DOHH2 (cell line): ENCODE results near the gene CENPM.

Experiments
- H3F3A ChIP-seq: fragments of 200-600 bp; sonication (generic), shearing (Covaris generic); 2 replicates; pipeline ENCODE4 v1.6.0; 2016; ENCODE audit warnings: antibody characterized with exemption, mild to moderate bottlenecking; ENCODE audit not compliant: control insufficient read depth, insufficient read depth
- H3K27ac ChIP-seq: fragments of 200-600 bp; sonication (generic); 2 replicates; pipeline ENCODE4 v1.5.1; 2014; ENCODE audit warnings: low read depth, mild to moderate bottlenecking, low read length, moderate library complexity
- H3K27me3 ChIP-seq: fragments of 200-600 bp; sonication (generic); 2 replicates; pipeline ENCODE4 v1.6.1; 2014; ENCODE audit warnings: mild to moderate bottlenecking, low read length, mixed read lengths; ENCODE audit not compliant: control insufficient read depth
- H3K36me3 ChIP-seq: fragments of 200-600 bp; sonication (generic); 2 replicates; pipeline ENCODE4 v1.6.1; 2014; ENCODE audit warnings: mild to moderate bottlenecking, low read length, moderate library complexity, mixed read lengths; ENCODE audit not compliant: control insufficient read depth
- H3K4me1 ChIP-seq: fragments of 200-600 bp; sonication (generic); 2 replicates; pipeline ENCODE4 v1.6.1; 2014; ENCODE audit warnings: mild to moderate bottlenecking, low read length, mixed read lengths; ENCODE audit not compliant: control insufficient read depth
- H3K4me2 ChIP-seq: fragments of 200-600 bp; sonication (generic); 2 replicates; pipeline ENCODE4 v1.6.0; 2014; ENCODE audit warnings: mild to moderate bottlenecking, low read length, moderate library complexity
- H3K4me3 ChIP-seq: fragments of 200-600 bp; sonication (generic); 2 replicates; pipeline ENCODE4 v1.5.1; 2014; ENCODE audit warnings: mild to moderate bottlenecking, low read length, mixed read lengths
- H3K79me2 ChIP-seq: fragments of 200-600 bp; sonication (generic); 2 replicates; pipeline ENCODE4 v1.6.1; 2014; ENCODE audit warnings: mild to moderate bottlenecking, low read length, mixed read lengths; ENCODE audit not compliant: control insufficient read depth
- H3K9me2 ChIP-seq: fragments of 200-600 bp; sonication (generic); replicated peaks from 2 replicates; pipeline ENCODE4 v1.6.1; 2014; ENCODE audit warnings: mild to moderate bottlenecking, low read length, mixed read lengths; ENCODE audit not compliant: control insufficient read depth
- H3K9me3 ChIP-seq: fragments of 200-600 bp; sonication (generic); 2 replicates; pipeline ENCODE4 v1.6.1; 2014; ENCODE audit warnings: antibody characterized with exemption, low read length, mixed read lengths; ENCODE audit not compliant: control insufficient read depth, insufficient read depth
- H4K20me1 ChIP-seq: fragments of 200-600 bp; sonication (generic); 2 replicates; pipeline ENCODE4 v1.6.0; 2014; ENCODE audit warnings: low read depth, mild to moderate bottlenecking, antibody characterized with exemption, low read length, moderate library complexity; ENCODE audit not compliant: control insufficient read depth, insufficient read depth
- CTCF ChIP-seq: fragments of 200-600 bp; sonication (generic); IDR thresholded peaks from one replicate; pipeline ENCODE4 v1.5.1; 2014; ENCODE audit warnings: antibody characterized with exemption, mild to moderate bottlenecking, low read depth, low read length; ENCODE audit not compliant: poor library complexity, severe bottlenecking
- EZH2phosphoT487 ChIP-seq: fragments of 200-600 bp; sonication (generic); IDR thresholded peaks from 2 replicates; pipeline ENCODE4 v1.6.1; 2017; ENCODE audit warnings: borderline replicate concordance, mild to moderate bottlenecking, antibody characterized with exemption, low read length, moderate library complexity, mixed read lengths

Gene CENPM

GRCh38 chr22:41922940-41923594 is 23.9 kb downstream of the CENPM start:
- Histone ChIP-seq H3K27ac (peak overlapping the region; percentile 86), H3K36me3 (peaks cover 45% of the 10 kb centered on the region), H3K27me3 (peaks cover under 1% of the 10 kb centered on the region), H3K79me2 (peaks cover 36% of the 10 kb centered on the region), H3K4me1 (peaks cover 89% of the 10 kb centered on the region), H3K9me3 (no peaks in the 10 kb centered on the region), H4K20me1 (peaks cover 7% of the 10 kb centered on the region; the same call in 1 of the 2 replicates), H3F3A (peaks cover 31% of the 10 kb centered on the region), H3K4me2 (peak overlapping the region; percentile 85), H3K4me3 (peak overlapping the region; percentile 86), H3K9me2 (no peaks in the 10 kb centered on the region)
- TF ChIP-seq EZH2phosphoT487 (no peak), CTCF (no peak)

GRCh38 chr22:41922328-41922727 is 24.6 kb downstream of the CENPM start:
- peaks cover 36% of the 10 kb centered on the region for H3K79me2 ChIP-seq
- H3K27ac ChIP-seq = peak overlapping the region; percentile 86
- H3K27me3 ChIP-seq = peaks cover 8% of the 10 kb centered on the region
- H3K4me3 ChIP-seq = peak overlapping the region; percentile 45
- TF ChIP-seq CTCF (no peak), EZH2phosphoT487 (no peak)
- H3K36me3 ChIP-seq = peaks cover 45% of the 10 kb centered on the region
- H3F3A ChIP-seq = peaks cover 29% of the 10 kb centered on the region
- no peaks in the 10 kb centered on the region for H3K9me2 ChIP-seq
- H3K4me2 ChIP-seq = peak overlapping the region; percentile 85
- H4K20me1 ChIP-seq = peaks cover 7% of the 10 kb centered on the region; the same call in 1 of the 2 replicates
- peaks cover 89% of the 10 kb centered on the region for H3K4me1 ChIP-seq
- H3K9me3 ChIP-seq = no peaks in the 10 kb centered on the region

GRCh38 chr22:41920271-41920976 is 26.5 kb downstream of the CENPM start:
- Histone ChIP-seq H4K20me1 (peaks cover 8% of the 10 kb centered on the region; the same call in 1 of the 2 replicates), H3K36me3 (peaks cover 39% of the 10 kb centered on the region), H3K4me3 (peak overlapping the region; percentile 72), H3K9me2 (no peaks in the 10 kb centered on the region), H3K27me3 (peaks cover 27% of the 10 kb centered on the region), H3K9me3 (no peaks in the 10 kb centered on the region), H3K4me2 (peak overlapping the region; percentile 92), H3K27ac (peak overlapping the region; percentile 86), H3K4me1 (peaks cover 98% of the 10 kb centered on the region), H3K79me2 (peaks cover 26% of the 10 kb centered on the region), H3F3A (peaks cover 32% of the 10 kb centered on the region)
- no peak for TF ChIP-seq CTCF
- no peak for TF ChIP-seq EZH2phosphoT487
